SK-N-SH (cell line): ENCODE results near the gene YES1. TPM values are rescaled to one million over a fixed set of nuclear protein-coding genes. Genes with fewer than 3 reads are reported as not detected.

Source experiments
- CTCF ChIA-PET: fragments of 300-600, 350-600 bp; formaldehyde crosslinking; extraction: SDS; loops from one replicate; lab custom pipeline; 2021; lab: Yijun Ruan, JAX
- POLR2A ChIA-PET: fragments of 350-600 bp; sonication (Branson Sonifier 250); formaldehyde crosslinking; extraction: SDS; loops from one replicate; lab custom pipeline; 2020; ENCODE audit warnings: antibody characterized with exemption, inconsistent platforms; lab: Yijun Ruan, JAX
- DNase-seq: peaks from one replicate; pipeline ENCODE4 v3.0.0; 2012
- H2AFZ ChIP-seq: fragments of 200-600 bp; sonication (generic); 2 replicates; pipeline ENCODE4 v1.8.1; 2016; ENCODE audit warnings: antibody characterized with exemption, mild to moderate bottlenecking, low read depth
- H3F3A ChIP-seq: fragments of 200-600 bp; sonication (generic); replicated peaks from 2 replicates; pipeline ENCODE3; 2016; ENCODE audit warnings: antibody characterized with exemption, mild to moderate bottlenecking; ENCODE audit not compliant: insufficient read depth
- H3K27ac ChIP-seq, 2 experiments: fragments of 200-500 bp in 1 of 2; fragments of 200-600 bp in 1 of 2; sonication (Bioruptor generic) in 1 of 2; sonication (generic), shearing (Covaris generic) in 1 of 2; 2 replicates each; pipeline versions ENCODE4 v1.5.1 to v1.6.1; 2014 to 2016; ENCODE audit warnings: low read depth in 2 of 2, inconsistent platforms in 1 of 2, low read length in 1 of 2, mild to moderate bottlenecking in 1 of 2, mixed read lengths in 1 of 2
- H3K27me3 ChIP-seq: fragments of 200-600 bp; sonication (generic), shearing (Covaris generic); 2 replicates; pipeline ENCODE4 v1.6.1; 2016; ENCODE audit warnings: mixed run types; ENCODE audit not compliant: insufficient read depth
- H3K36me3 ChIP-seq, 2 experiments: fragments of 200-500 bp in 1 of 2; fragments of 200-600 bp in 1 of 2; sonication (Bioruptor generic) in 1 of 2; sonication (generic) in 1 of 2; replicated peaks in 1 of 2; 2 replicates each; pipeline versions ENCODE3 to v1.5.1; 2014 to 2016; ENCODE audit warnings: low read length in 1 of 2, mild to moderate bottlenecking in 1 of 2; ENCODE audit not compliant: insufficient read depth in 2 of 2, control insufficient read depth in 1 of 2
- H3K4me1 ChIP-seq, 2 experiments: fragments of 200-500 bp in 1 of 2; fragments of 200-600 bp in 1 of 2; sonication (Bioruptor generic) in 1 of 2; sonication (generic), shearing (Covaris generic) in 1 of 2; 2 replicates each; pipeline versions ENCODE4 v1.5.1 to v1.6.1; 2014 to 2016; ENCODE audit warnings: low read depth in 1 of 2, low read length in 1 of 2, mixed run types in 1 of 2; ENCODE audit not compliant: insufficient read depth in 2 of 2, control insufficient read depth in 1 of 2
- H3K4me2 ChIP-seq: fragments of 200-600 bp; sonication (generic), shearing (Covaris generic); 2 replicates; pipeline ENCODE4 v1.6.1; 2017; ENCODE audit warnings: mixed run types
- H3K4me3 ChIP-seq, 2 experiments: fragments of 200-500 bp in 1 of 2; fragments of 200-600 bp in 1 of 2; sonication (Bioruptor generic) in 1 of 2; sonication (generic), shearing (Covaris generic) in 1 of 2; 2 replicates each; pipeline versions ENCODE4 v1.5.1 to v1.8.1; 2014 to 2016; ENCODE audit warnings: low read depth in 2 of 2, inconsistent platforms in 1 of 2, low read length in 1 of 2, mild to moderate bottlenecking in 1 of 2, mixed read lengths in 1 of 2, moderate library complexity in 1 of 2
- H3K79me2 ChIP-seq: fragments of 200-600 bp; sonication (generic); 2 replicates; pipeline ENCODE4 v1.8.1; 2017; ENCODE audit warnings: mild to moderate bottlenecking; ENCODE audit not compliant: insufficient read depth
- H3K9ac ChIP-seq: fragments of 200-600 bp; sonication (generic); 2 replicates; pipeline ENCODE4 v1.6.1; 2017; ENCODE audit warnings: mixed run types
- H3K9me2 ChIP-seq: fragments of 200-600 bp; sonication (generic); 2 replicates; pipeline ENCODE4 v1.6.1; 2017; ENCODE audit warnings: mixed run types
- H3K9me3 ChIP-seq: fragments of 200-600 bp; sonication (generic); 2 replicates; pipeline ENCODE4 v1.6.1; 2017; ENCODE audit warnings: mixed run types, mild to moderate bottlenecking, moderate library complexity
- H4K20me1 ChIP-seq: fragments of 200-600 bp; sonication (generic); 2 replicates; pipeline ENCODE4 v1.6.1; 2017; ENCODE audit warnings: mild to moderate bottlenecking, mixed run types; ENCODE audit not compliant: insufficient read depth
- CHD2 ChIP-seq: fragments of 150-350 bp; IDR thresholded peaks from 2 replicates; pipeline ENCODE4 v1.6.1; 2018; ENCODE audit warnings: low read length; ENCODE audit not compliant: partially characterized antibody
- FOSL2 ChIP-seq: IDR thresholded peaks from 2 replicates; pipeline ENCODE4 v1.4.0; 2012; ENCODE audit warnings: low read depth, mild to moderate bottlenecking, moderate library complexity, borderline replicate concordance
- FOXJ3 ChIP-seq: sonication (generic); formaldehyde crosslinking; IDR thresholded peaks from 2 replicates; pipeline ENCODE4 v1.5.1; 2020; ENCODE audit warnings: mild to moderate bottlenecking, missing genetic modification reagents
- FOXM1 ChIP-seq: IDR thresholded peaks from 2 replicates; pipeline ENCODE4 v1.4.0; 2012; ENCODE audit warnings: low read depth, mild to moderate bottlenecking
- GABPA ChIP-seq: IDR thresholded peaks from 2 replicates; pipeline ENCODE4 v1.4.0; 2012; ENCODE audit warnings: low read depth, mild to moderate bottlenecking
- JUND ChIP-seq: IDR thresholded peaks from 2 replicates; pipeline ENCODE4 v1.4.0; 2012
- MEF2A ChIP-seq: IDR thresholded peaks from 2 replicates; pipeline ENCODE4 v1.4.0; 2012; ENCODE audit warnings: low read depth, borderline replicate concordance
- MXI1 ChIP-seq: IDR thresholded peaks from 2 replicates; pipeline ENCODE4 v1.6.1; 2012; ENCODE audit warnings: mild to moderate bottlenecking, low read depth, low read length, improper control_type of control experiment
- NFIC ChIP-seq: IDR thresholded peaks from 2 replicates; pipeline ENCODE4 v1.4.0; 2012; ENCODE audit warnings: borderline replicate concordance
- RAD21 ChIP-seq: IDR thresholded peaks from 2 replicates; pipeline ENCODE4 v1.6.1; 2012; ENCODE audit warnings: mild to moderate bottlenecking, low read length
- RXRA ChIP-seq: IDR thresholded peaks from 2 replicates; pipeline ENCODE4 v1.4.0; 2012; ENCODE audit warnings: low read depth, mild to moderate bottlenecking, borderline replicate concordance
- TCF12 ChIP-seq: IDR thresholded peaks from 2 replicates; pipeline ENCODE4 v1.4.0; 2012
- TEAD4 ChIP-seq: IDR thresholded peaks from 2 replicates; pipeline ENCODE4 v1.4.0; 2012; ENCODE audit warnings: mild to moderate bottlenecking, borderline replicate concordance; ENCODE audit not compliant: insufficient read depth
- YY1 ChIP-seq: IDR thresholded peaks from 2 replicates; pipeline ENCODE4 v1.4.0; 2012; ENCODE audit warnings: low read depth, mild to moderate bottlenecking
- polyA plus RNA-seq, 3 experiments: library from polyadenylated mRNA; depleted of rRNA; stranded (reverse); fragments of >200 nt; gene quantifications; 2 replicates each; pipeline ENCODE4 v1.2.3, GENCODE V29; 2012
- TF ChIP-seq, protein P1 (sequence below): IDR thresholded peaks from 2 replicates; pipeline ENCODE4 v1.4.0; 2012; ENCODE audit warnings: low read depth
- TF ChIP-seq, protein P2 (sequence below): IDR thresholded peaks from 2 replicates; pipeline ENCODE4; 2012
- TF ChIP-seq, protein P3 (sequence below): IDR thresholded peaks from 2 replicates; pipeline ENCODE4 v1.4.0; 2012; ENCODE audit warnings: low read depth, borderline replicate concordance
- TF ChIP-seq, protein P4 (sequence below): fragments of 150-350 bp; IDR thresholded peaks from 2 replicates; pipeline ENCODE4 v1.6.1; 2017; ENCODE audit warnings: antibody characterized with exemption, low read length, low read depth, borderline replicate concordance
- TF ChIP-seq, protein P5 (sequence below): fragments of 150-350 bp; IDR thresholded peaks from 2 replicates; pipeline ENCODE4 v1.6.1; 2016; ENCODE audit warnings: mild to moderate bottlenecking, low read depth, low read length

Gene YES1
- polyA plus RNA-seq, 1 of the 3 experiments (the other 2 are of a cell fraction): 7.9 TPM

DNA sequence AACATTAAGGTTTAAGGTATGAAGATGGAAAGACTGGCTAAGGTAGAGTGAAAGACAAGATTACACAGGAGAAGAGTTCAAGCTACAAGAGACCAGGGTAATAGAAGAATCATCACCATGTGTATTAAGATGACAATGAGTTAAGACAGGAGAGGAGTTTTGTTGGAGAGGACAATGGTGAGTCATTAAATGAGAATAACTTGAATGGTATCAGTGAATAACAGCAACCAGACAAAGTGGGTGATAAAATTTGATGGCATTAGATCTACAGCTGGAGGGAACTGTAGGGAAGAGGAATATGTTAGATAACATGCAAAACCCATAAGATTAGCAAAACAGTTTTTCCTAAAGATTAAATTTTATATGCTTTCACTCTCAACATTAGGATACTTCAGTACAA is 80.9 kb downstream of the YES1 start:
- TF ChIP-seq RXRA (no peak), MEF2A (no peak), MXI1 (no peak), TCF12 (no peak), GABPA (no peak), YY1 (no peak), FOXJ3 (no peak), CHD2 (no peak), FOXM1 (no peak), TEAD4 (no peak), JUND (no peak)
- TF ChIP-seq, protein P1, sequence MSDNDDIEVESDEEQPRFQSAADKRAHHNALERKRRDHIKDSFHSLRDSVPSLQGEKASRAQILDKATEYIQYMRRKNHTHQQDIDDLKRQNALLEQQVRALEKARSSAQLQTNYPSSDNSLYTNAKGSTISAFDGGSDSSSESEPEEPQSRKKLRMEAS: no peak
- TF ChIP-seq, protein P2, sequence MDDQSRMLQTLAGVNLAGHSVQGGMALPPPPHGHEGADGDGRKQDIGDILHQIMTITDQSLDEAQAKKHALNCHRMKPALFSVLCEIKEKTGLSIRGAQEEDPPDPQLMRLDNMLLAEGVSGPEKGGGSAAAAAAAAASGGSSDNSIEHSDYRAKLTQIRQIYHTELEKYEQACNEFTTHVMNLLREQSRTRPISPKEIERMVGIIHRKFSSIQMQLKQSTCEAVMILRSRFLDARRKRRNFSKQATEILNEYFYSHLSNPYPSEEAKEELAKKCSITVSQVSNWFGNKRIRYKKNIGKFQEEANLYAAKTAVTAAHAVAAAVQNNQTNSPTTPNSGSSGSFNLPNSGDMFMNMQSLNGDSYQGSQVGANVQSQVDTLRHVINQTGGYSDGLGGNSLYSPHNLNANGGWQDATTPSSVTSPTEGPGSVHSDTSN: no peak
- TF ChIP-seq, protein P3, sequence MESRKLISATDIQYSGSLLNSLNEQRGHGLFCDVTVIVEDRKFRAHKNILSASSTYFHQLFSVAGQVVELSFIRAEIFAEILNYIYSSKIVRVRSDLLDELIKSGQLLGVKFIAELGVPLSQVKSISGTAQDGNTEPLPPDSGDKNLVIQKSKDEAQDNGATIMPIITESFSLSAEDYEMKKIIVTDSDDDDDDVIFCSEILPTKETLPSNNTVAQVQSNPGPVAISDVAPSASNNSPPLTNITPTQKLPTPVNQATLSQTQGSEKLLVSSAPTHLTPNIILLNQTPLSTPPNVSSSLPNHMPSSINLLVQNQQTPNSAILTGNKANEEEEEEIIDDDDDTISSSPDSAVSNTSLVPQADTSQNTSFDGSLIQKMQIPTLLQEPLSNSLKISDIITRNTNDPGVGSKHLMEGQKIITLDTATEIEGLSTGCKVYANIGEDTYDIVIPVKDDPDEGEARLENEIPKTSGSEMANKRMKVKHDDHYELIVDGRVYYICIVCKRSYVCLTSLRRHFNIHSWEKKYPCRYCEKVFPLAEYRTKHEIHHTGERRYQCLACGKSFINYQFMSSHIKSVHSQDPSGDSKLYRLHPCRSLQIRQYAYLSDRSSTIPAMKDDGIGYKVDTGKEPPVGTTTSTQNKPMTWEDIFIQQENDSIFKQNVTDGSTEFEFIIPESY: no peak
- TF ChIP-seq, protein P4, sequence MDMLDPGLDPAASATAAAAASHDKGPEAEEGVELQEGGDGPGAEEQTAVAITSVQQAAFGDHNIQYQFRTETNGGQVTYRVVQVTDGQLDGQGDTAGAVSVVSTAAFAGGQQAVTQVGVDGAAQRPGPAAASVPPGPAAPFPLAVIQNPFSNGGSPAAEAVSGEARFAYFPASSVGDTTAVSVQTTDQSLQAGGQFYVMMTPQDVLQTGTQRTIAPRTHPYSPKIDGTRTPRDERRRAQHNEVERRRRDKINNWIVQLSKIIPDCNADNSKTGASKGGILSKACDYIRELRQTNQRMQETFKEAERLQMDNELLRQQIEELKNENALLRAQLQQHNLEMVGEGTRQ: no peak
- no peaks in the 10 kb centered on the region for H3K4me1 ChIP-seq
- H3F3A ChIP-seq: no peaks in the 10 kb centered on the region
- no peaks in the 10 kb centered on the region for H3K9me2 ChIP-seq
- POLR2A ChIA-PET: no interaction called here
- H2AFZ ChIP-seq: no peak overlapping the region
- no peaks in the 10 kb centered on the region for H4K20me1 ChIP-seq
- no peaks in the 10 kb centered on the region for H3K79me2 ChIP-seq
- H3K4me2 ChIP-seq: no peak overlapping the region
- H3K27me3 ChIP-seq: no peaks in the 10 kb centered on the region
- CTCF ChIA-PET: interaction anchor here (2.3 kb wide), 1 partner anchor 107 kb away, joined by 5 read pairs; no protein-coding TSS in a partner anchor
- H3K27ac ChIP-seq: no peak overlapping the region
- H3K4me3 ChIP-seq: no peak overlapping the region
- no peak overlapping the region for H3K9ac ChIP-seq
- DNase-seq: no peak
- H3K9me3 ChIP-seq: no peaks in the 10 kb centered on the region
- H3K36me3 ChIP-seq: no peaks in the 10 kb centered on the region

DNA sequence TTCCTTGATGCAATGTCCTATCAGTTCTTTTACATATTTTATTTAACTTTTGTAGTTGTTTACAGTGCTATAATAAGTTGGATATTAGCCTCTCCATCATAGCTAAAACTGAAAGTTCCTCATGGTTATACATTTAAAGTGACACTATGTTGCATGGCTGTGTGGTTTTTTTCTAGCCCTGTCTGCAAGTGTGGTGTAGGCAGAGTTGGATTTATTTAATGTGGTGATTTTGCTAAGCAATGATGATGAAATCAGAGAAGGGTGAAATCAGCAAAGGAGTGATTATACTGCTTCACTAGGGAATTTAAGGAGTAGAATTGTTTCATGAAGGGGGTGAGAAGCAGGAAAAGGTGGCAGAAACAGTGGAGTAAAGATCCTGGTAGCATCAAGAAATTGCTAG is 81.3 kb downstream of the YES1 start:
- ChIA-PET POLR2A (no interaction called here), CTCF (no interaction called here)
- no peak overlapping the region for H3K27ac ChIP-seq
- H3K9me2 ChIP-seq: no peaks in the 10 kb centered on the region
- no peak overlapping the region for H2AFZ ChIP-seq
- H3K4me1 ChIP-seq: no peaks in the 10 kb centered on the region
- H3F3A ChIP-seq: no peaks in the 10 kb centered on the region
- H3K36me3 ChIP-seq: no peaks in the 10 kb centered on the region
- no peaks in the 10 kb centered on the region for H4K20me1 ChIP-seq
- H3K9ac ChIP-seq: no peak overlapping the region
- H3K79me2 ChIP-seq: no peaks in the 10 kb centered on the region
- no peaks in the 10 kb centered on the region for H3K27me3 ChIP-seq
- DNase-seq: no peak
- H3K9me3 ChIP-seq: no peaks in the 10 kb centered on the region
- H3K4me3 ChIP-seq: no peak overlapping the region
- TF ChIP-seq MXI1 (no peak), NFIC (no peak), FOSL2 (no peak), FOXJ3 (no peak), JUND (no peak), RAD21 (no peak)
- TF ChIP-seq, protein P5, sequence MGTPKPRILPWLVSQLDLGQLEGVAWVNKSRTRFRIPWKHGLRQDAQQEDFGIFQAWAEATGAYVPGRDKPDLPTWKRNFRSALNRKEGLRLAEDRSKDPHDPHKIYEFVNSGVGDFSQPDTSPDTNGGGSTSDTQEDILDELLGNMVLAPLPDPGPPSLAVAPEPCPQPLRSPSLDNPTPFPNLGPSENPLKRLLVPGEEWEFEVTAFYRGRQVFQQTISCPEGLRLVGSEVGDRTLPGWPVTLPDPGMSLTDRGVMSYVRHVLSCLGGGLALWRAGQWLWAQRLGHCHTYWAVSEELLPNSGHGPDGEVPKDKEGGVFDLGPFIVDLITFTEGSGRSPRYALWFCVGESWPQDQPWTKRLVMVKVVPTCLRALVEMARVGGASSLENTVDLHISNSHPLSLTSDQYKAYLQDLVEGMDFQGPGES: no peak
- H3K4me2 ChIP-seq: no peak overlapping the region
